Measurements from ENCODE around the gene KMT5C.
A peak's percentile ranks its signal among the peaks of the same experiment; 100 is the strongest.

KMT5C gene

DNA sequence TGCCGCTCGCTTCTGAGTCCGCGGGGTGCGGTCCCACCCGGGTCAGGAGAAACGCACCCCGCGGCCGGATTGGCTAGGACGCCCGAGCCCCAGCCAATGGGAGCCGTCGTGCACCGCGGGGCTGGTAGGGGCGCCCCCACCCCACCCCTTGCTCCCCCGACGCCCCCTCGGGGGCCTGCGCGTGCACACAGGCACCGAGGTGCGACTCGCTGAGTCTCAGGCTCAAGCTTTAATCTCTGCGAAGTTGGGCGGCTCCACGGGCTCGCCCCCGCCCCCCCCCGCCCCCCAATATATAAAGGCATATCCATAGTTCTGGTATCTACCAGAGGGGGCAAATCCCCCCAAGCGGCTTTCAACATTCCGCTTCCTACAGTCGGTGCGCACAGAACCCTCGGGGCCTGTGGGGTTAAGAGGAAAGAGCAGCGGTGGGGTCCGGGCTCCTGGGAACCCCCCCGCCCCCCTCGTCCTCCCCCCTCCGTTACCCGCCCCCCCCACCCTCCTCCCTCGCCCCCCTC is 15.1 kb downstream of the KMT5C start, which contains the start of gene COX6B2:
Gene COX6B2, minus strand, starts transcription at position 22 of the 515 bp plus-strand sequence. CDS start 198 bp downstream, outside the sequence.
- Histone ChIP-seq H3K36me3 (no peaks in the 10 kb centered on the region), H3K9me3 (no peaks in the 10 kb centered on the region), H3K27me3 (peaks cover 12 to 94% of the 10 kb centered on the region in 2 donors), H3K4me1 (peaks cover 0 to 22% (median 18%) of the 10 kb centered on the region in 4 donors), H3K4me3 (peak within 1 kb of the TSS; percentile 22 to 47), H3K27ac (no peak within 1 kb of the TSS)
- TF ChIP-seq CTCF (IDR thresholded peaks at IDR 0.05), result no peak
- DNase-seq, result no peak
- intact Hi-C loops (cut with DNase I; ENCODE audit: low total_unique reads), result no loop called here

DNA sequence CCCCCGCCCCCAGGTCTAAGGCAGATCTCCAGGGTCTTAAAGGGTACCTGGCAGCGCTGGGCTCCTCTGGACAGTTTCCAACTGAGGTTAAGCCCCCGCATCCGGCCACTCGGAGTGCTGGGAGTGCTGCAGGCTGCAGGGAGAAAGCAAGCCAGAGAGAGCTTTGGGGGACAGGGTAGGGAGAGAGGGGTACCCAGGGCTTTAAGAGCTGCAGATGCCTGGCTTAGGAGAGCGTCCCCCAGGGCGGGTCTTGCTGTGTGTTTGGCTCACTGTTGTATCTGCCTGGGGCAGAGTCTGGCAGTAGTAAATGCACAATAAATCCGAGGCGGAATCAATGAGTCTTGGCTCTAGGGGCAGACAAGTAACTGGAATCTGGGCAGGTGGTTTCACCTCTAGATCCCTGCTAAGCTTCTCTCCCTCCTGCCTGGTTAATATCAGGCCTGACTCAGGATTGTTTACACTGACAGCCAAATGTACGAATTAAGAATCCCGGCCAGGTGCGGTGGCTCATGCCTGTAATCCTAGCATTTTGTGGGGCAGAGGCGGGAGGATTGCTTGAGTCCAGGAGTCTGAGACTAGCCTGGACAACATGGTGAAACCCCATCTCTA is 15.6 kb downstream of the KMT5C start:
- Histone ChIP-seq H3K27ac (no peak overlapping the region), H3K27me3 (peaks cover 12 to 90% of the 10 kb centered on the region in 2 donors), H3K36me3 (no peaks in the 10 kb centered on the region), H3K4me3 (no peak overlapping the region), H3K9me3 (no peaks in the 10 kb centered on the region), H3K4me1 (peaks cover 0 to 22% (median 18%) of the 10 kb centered on the region in 4 donors)
- intact Hi-C loops (cut with DNase I; ENCODE audit: low total_unique reads), result no loop called here
- no peak for DNase-seq
- TF ChIP-seq CTCF (IDR thresholded peaks at IDR 0.05), result no peak

- H3K4me3 ChIP-seq, result no peak overlapping the region
- no peak for TF ChIP-seq CTCF (IDR thresholded peaks at IDR 0.05)
- no peak for DNase-seq
- no peak overlapping the region for H3K27ac ChIP-seq
- intact Hi-C loops (cut with DNase I; ENCODE audit: low total_unique reads), result no loop called here
- H3K27me3 ChIP-seq, result peaks cover 4 to 82% of the 10 kb centered on the region in 2 donors
- peaks cover 0 to 15% (median 12%) of the 10 kb centered on the region in 4 donors for H3K4me1 ChIP-seq
- H3K9me3 ChIP-seq, result no peaks in the 10 kb centered on the region
- no peaks in the 10 kb centered on the region for H3K36me3 ChIP-seq
Observed at GRCh38 chr19:55358493-55358892, 18.8 kb downstream of the KMT5C start.

DNA sequence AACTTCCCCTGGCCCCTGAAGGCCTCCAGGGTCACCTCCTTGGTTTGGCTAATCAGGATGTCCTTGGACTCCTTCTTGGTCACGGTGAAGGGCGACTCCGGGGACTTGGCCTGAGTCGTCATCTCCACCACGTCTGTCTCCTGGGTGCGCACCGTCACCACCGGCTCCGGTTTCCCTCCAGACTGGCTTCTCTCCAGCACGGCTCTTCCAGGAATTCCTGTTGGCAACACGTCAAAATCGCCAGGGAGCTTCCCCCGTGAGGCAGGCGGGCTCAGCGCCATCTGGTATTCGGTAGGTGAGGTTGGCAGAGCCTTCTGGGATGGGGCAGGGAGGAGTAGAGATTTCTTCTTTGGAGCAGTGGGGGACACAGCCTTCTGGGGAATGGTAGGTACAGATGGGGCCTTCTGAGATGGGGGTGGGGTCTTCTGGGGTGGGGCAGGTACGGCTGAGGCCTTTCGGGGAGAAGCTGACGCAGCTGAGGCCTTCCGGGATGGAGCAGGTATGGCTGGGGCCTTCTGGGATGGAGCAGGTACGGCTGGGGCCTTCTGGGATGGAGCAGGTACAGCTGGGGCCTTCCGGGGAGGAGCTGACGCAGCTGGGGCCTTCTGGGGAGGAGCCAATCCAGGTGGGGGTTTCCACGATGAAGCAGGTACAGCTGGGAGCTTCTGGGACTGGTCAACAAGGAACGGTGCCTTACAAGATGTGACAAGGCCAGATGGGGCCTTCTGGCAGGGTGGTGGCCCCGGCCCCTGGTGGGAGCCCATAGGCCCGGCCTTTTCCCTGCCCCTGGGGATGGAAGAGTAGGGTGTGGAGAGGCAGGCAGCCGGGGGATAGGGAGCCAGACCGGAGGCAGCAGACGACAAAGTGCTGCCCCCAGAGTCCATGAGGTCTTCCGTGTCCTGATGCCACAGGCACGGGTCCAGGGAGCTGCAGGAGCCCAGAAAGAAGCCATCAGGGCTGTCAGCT is 19.6 kb downstream of the KMT5C start:
- no peak for TF ChIP-seq CTCF (IDR thresholded peaks at IDR 0.05)
- peaks cover 0 to 7% (median 4%) of the 10 kb centered on the region in 4 donors for H3K4me1 ChIP-seq
- H3K9me3 ChIP-seq, result no peaks in the 10 kb centered on the region
- H3K27ac ChIP-seq, result no peak overlapping the region
- intact Hi-C loops (cut with DNase I; ENCODE audit: low total_unique reads), result no loop called here
- H3K36me3 ChIP-seq, result no peaks in the 10 kb centered on the region
- DNase-seq, result no peak
- H3K27me3 ChIP-seq, result peaks cover 0 to 75% of the 10 kb centered on the region in 2 donors
- no peak overlapping the region for H3K4me3 ChIP-seq

DNA sequence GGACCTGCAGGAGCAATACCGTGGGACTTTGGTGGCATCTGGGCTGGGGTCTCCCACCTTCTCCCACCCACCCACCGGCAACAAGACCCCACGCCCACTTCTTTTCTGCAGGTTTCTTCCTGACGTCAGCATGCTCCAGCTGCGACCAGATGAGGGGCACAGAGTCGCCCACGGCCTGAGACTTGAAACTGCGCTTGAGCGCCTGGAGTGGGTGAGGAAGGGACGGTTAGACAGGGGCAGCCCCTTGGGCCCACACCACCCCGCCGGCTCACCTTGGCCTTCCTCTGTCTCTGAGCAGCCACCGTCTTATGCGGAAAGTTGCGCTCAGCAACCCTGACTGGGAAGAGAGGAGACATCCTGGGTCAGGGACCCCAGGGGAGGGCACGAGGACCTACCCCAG is 21.2 kb downstream of the KMT5C start:
- intact Hi-C loops (cut with DNase I; ENCODE audit: low total_unique reads), result no loop called here
- Histone ChIP-seq H3K4me3 (no peak overlapping the region), H3K9me3 (no peaks in the 10 kb centered on the region), H3K36me3 (no peaks in the 10 kb centered on the region), H3K4me1 (no peaks in the 10 kb centered on the region), H3K27ac (no peak overlapping the region), H3K27me3 (peaks cover 0 to 63% of the 10 kb centered on the region in 2 donors)
- no peak for DNase-seq
- no peak for TF ChIP-seq CTCF (IDR thresholded peaks at IDR 0.05)

Data from tibial artery (tissue), 4 donors.